ENCODE data around the gene GALNT8.

GRCh38 chr12:4771960-4772566 lies 51.9 kb downstream of the GALNT8 start:
- TF ChIP-seq CTCF (conservative IDR thresholded peaks at IDR 0.05; ENCODE audit: low read depth, low read length) (no peak), EZH2 (IDR thresholded peaks at IDR 0.05; ENCODE audit: low read length, unreplicated experiment) (no peak)

Measured in PC-3 (cell line).